Activated CD8-positive, alpha-beta T cell treated with anti-CD3 and anti-CD28 coated beads for 36 hours (primary cell): ENCODE measurements around the gene DIP2A. TPM values are rescaled to one million over a fixed set of nuclear protein-coding genes. Genes with fewer than 3 reads are reported as not detected.

ENCODE experiments used
- ATAC-seq: fragments of 200-7000 bp; cut with Tn5 transposase; one replicate; pipeline ENCODE4 v1.10.0; 2021; ENCODE audit warnings: mild to moderate bottlenecking, moderate library complexity
- CTCF ChIA-PET: fragments of 350-600 bp; sonication (Branson Sonifier 250); formaldehyde crosslinking; loops from one replicate; lab custom pipeline; 2021; ENCODE audit warnings: antibody characterized with exemption; lab: Charles Lee
- POLR2A ChIA-PET: fragments of 350-600 bp; sonication (Branson Sonifier 250); formaldehyde crosslinking; loops from one replicate; lab custom pipeline; 2021; ENCODE audit warnings: antibody characterized with exemption; lab: Charles Lee
- DNase-seq: peaks from one replicate; pipeline ENCODE4 v3.0.0-alpha.2; 2020
- H3K27ac Mint-ChIP-seq: one replicate; pipeline ENCODE4 v1.8.0; 2021; ENCODE audit warnings: mild to moderate bottlenecking, mixed read lengths
- H3K27me3 Mint-ChIP-seq: one replicate; pipeline ENCODE4 v1.8.0; 2021; ENCODE audit warnings: mixed read lengths
- H3K36me3 Mint-ChIP-seq: one replicate; pipeline ENCODE4 v1.8.0; 2021; ENCODE audit warnings: low read depth, mixed read lengths
- H3K4me1 Mint-ChIP-seq: one replicate; pipeline ENCODE4 v1.8.0; 2021; ENCODE audit warnings: low read depth, mixed read lengths
- H3K4me3 Mint-ChIP-seq: one replicate; pipeline ENCODE4 v1.8.0; 2021; ENCODE audit warnings: mild to moderate bottlenecking, moderate library complexity, mixed read lengths
- H3K9me3 Mint-ChIP-seq: one replicate; pipeline ENCODE4 v1.8.0; 2021; ENCODE audit warnings: mixed read lengths
- intact Hi-C: fragments of 100-400 bp; cut with micrococcal nuclease; formaldehyde crosslinking; loops from one replicate; pipeline ENCODE4 v1.10.0; 2022
- total RNA-seq, 2 experiments: library from RNA; stranded (reverse); gene quantifications; one replicate each; pipeline ENCODE4 v1.2.3, GENCODE V29; 2021
- TF ChIP-seq, protein P1 (sequence below): fragments of 200-600 bp; IDR thresholded peaks from one replicate; pipeline ENCODE4 v1.8.0; 2022; ENCODE audit warnings: antibody characterized with exemption, mild to moderate bottlenecking

DIP2A gene
- total RNA-seq, 2 experiments from 2014 or later: 30.9 to 34.1 TPM

DNA sequence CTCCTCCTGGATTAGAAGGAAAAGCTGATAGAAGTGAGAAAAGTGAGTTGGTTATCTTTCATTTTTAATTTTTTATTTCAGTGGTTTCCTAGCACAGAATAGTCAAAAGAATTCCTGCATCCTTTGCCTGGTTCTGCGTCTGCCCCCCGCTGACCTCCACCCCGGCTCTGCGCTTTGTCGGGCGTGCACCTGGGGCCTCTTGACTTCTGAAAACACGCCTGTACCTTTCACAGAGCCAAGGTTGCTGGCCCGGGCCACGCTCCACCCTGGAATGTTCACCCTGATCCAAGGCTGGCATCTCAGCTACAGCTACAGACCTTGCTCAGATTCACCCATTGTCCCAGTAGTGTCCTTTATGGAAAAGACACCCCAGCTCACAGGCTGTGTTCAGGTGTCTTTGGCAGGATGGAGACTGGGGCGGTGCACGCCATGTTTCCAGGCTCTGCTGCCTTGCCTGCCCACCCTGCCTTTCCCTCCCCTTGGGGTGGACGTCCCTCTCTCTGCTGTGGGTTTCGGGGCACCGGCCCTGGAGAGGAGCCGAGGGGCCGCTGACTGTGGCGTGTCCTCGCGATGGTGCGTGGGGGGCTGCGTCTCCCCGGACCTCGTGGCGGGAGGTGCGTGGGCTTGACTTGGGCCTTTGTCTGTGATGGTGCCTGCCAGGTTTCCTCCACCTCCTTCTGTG, 40.3 kb upstream of the DIP2A start:
- no peak for DNase-seq
- Mint-ChIP-seq H3K36me3 (peaks cover 20% of the 10 kb centered on the region), H3K4me3 (no peak overlapping the region), H3K27me3 (no peaks in the 10 kb centered on the region), H3K4me1 (peaks cover 7% of the 10 kb centered on the region), H3K9me3 (no peaks in the 10 kb centered on the region), H3K27ac (no peak overlapping the region)
- ATAC-seq: no peak
- CTCF ChIA-PET: no interaction called here
- TF ChIP-seq, protein P1, sequence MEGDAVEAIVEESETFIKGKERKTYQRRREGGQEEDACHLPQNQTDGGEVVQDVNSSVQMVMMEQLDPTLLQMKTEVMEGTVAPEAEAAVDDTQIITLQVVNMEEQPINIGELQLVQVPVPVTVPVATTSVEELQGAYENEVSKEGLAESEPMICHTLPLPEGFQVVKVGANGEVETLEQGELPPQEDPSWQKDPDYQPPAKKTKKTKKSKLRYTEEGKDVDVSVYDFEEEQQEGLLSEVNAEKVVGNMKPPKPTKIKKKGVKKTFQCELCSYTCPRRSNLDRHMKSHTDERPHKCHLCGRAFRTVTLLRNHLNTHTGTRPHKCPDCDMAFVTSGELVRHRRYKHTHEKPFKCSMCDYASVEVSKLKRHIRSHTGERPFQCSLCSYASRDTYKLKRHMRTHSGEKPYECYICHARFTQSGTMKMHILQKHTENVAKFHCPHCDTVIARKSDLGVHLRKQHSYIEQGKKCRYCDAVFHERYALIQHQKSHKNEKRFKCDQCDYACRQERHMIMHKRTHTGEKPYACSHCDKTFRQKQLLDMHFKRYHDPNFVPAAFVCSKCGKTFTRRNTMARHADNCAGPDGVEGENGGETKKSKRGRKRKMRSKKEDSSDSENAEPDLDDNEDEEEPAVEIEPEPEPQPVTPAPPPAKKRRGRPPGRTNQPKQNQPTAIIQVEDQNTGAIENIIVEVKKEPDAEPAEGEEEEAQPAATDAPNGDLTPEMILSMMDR: no peak
- POLR2A ChIA-PET: interaction anchor here (0.7 kb wide), 1 partner anchor 216 kb away, joined by 3 read pairs; no protein-coding TSS in a partner anchor
- intact Hi-C loops: no loop called here

DNA sequence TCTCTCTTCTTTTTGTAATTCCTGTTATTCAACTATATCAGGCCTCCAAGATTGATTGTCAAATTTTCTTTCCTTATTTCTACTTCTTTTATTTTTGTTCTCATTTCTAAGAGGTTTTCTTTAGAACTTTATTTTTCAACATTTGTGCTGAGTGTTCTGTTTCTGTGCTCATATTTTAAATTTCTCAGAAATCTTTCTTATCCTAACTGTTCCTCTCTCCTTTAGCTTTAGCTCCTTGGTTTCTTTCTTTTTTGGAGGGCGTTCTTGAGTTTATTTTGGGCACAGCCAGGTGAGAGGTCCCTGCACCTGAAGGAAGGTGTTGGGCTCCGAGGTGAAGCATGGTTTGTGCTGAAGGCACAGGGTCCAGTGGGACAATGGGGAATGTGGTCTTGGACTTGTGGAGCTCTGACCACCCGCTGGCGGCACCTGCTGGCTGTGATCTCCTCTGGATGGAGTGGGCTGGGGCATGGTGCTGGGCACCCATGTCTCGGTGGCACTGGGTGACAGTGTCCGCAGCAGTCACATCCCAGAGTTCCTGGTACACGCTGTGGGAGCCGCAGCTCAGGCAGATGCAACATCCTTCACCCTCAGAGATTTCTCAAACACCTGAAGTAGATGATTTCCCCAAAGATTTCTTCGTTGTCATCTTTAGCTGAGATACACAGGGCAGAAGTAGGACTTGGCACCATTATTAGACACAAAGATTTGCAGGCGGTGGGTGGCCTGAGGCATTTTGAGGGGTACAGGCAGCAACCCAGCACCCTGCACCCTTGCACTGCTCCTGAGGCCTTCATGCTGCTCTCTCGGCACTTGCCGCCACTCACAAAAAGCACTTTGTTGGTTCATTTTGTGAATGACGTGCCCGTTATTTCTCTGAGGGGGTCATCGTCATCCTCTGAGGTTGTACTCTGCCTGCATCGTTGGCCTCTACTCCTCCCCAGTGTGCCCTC, 38.2 kb upstream of the DIP2A start:
- CTCF ChIA-PET: no interaction called here
- no peak overlapping the region for H3K4me3 Mint-ChIP-seq
- H3K4me1 Mint-ChIP-seq: peaks cover 21% of the 10 kb centered on the region
- POLR2A ChIA-PET: interaction anchor here (0.7 to 0.9 kb wide), 2 partner anchors 42 to 51 kb away, joined by 3 read pairs; no protein-coding TSS in a partner anchor
- H3K27ac Mint-ChIP-seq: no peak overlapping the region
- peaks cover 20% of the 10 kb centered on the region for H3K36me3 Mint-ChIP-seq
- no peaks in the 10 kb centered on the region for H3K9me3 Mint-ChIP-seq
- intact Hi-C loops: no loop called here
- no peaks in the 10 kb centered on the region for H3K27me3 Mint-ChIP-seq
- no peak for DNase-seq
- no peak for ATAC-seq
- TF ChIP-seq, protein P1: no peak

DNA sequence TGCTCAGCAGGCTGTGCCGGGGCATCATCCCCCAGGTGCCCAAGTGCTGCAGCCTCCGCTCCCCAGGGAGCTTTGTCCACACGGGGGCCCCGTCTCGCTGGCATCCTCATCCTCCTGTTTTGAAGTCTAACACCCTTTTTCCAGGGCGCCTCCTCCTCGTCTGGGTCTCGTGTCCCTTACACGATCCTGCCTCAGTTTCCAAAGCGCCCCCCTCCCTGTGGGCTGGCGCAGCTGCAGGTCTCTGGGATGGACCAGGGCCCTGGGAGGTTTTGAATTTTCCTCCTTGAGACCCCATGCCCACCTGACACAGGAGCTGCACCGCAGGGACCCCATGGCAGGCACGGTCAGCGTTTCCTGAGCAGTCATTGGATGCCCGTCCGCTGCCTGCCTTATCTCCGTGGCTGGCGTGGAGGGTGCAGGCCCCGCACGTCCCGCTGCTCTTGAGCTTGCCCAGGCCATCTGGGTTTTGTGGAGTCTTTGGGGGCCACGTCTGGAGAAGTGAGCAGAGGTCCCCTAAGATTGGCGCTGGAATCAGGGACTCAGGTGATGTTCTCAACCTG, 37.4 kb upstream of the DIP2A start:
- Mint-ChIP-seq H3K4me1 (peaks cover 22% of the 10 kb centered on the region), H3K27me3 (no peaks in the 10 kb centered on the region), H3K36me3 (peaks cover 15% of the 10 kb centered on the region), H3K4me3 (no peak overlapping the region), H3K27ac (no peak overlapping the region), H3K9me3 (no peaks in the 10 kb centered on the region)
- TF ChIP-seq, protein P1: no peak
- ATAC-seq (no peak), DNase-seq (no peak)
- ChIA-PET POLR2A (interaction anchor here (0.9 to 1.5 kb wide), 2 partner anchors 37 to 52 kb away, joined by 3 to 4 read pairs; no protein-coding TSS in a partner anchor), CTCF (no interaction called here)
- intact Hi-C loops: no loop called here

DNA sequence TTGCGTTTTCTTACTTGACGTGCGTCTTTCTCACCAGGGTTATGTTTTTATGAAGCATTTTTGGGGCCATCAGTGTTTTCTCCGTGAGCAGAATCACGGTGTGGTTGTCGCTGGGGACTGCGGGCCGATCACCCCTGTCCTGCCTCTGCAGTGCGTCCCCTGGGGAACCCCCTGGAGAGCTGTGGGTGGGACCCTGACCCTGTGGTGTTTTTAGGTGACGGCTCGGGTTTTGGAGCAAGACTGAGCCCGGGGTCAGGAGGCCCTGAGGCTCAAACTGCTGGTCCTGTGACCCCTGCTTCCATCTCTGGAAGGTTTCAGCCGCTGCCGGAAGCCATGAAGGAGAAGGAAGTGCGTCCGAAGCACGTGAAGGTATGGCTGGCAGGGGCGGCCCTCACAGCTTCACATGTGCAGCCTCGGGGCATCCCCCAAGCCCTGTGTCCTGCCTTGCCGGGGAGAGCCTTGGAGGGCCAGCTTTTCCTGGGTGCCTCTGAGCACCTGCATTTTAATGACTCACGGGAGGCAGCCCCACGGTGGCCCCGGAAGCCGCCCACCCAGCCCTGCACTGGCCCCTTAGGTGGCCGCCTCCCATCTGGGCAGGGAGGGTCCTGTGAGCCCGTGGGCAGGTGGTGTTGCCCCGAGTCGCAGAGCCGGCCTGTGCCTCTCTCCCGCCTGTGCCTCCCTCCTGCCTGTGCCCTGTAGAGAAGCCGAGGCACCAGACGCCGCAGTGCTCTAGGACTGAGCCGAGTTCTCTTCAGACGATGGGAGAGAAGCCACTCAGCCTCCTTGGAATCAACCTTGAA, 36.7 kb upstream of the DIP2A start:
- Mint-ChIP-seq H3K27me3 (no peaks in the 10 kb centered on the region), H3K27ac (no peak overlapping the region), H3K4me1 (peaks cover 22% of the 10 kb centered on the region), H3K36me3 (peaks cover 14% of the 10 kb centered on the region), H3K9me3 (no peaks in the 10 kb centered on the region), H3K4me3 (no peak overlapping the region)
- no peak for ATAC-seq
- POLR2A ChIA-PET: interaction anchor here (0.6 to 1.5 kb wide), 3 partner anchors 36 to 53 kb away, joined by 3 to 4 read pairs (median 3); no protein-coding TSS in a partner anchor
- TF ChIP-seq, protein P1: no peak
- CTCF ChIA-PET: no interaction called here
- intact Hi-C loops: no loop called here
- DNase-seq: no peak
